GM12892 (cell line): ENCODE results near the gene NMNAT1.

Experiments
- POLR2A ChIP-seq: IDR thresholded peaks from 2 replicates; pipeline ENCODE4 v1.6.1; 2011; ENCODE audit warnings: low read depth, low read length, control low read depth
- TAF1 ChIP-seq: IDR thresholded peaks from 2 replicates; pipeline ENCODE4 v1.6.1; 2011; ENCODE audit warnings: low read depth, mild to moderate bottlenecking, control low read depth, low read length, borderline replicate concordance

DNA sequence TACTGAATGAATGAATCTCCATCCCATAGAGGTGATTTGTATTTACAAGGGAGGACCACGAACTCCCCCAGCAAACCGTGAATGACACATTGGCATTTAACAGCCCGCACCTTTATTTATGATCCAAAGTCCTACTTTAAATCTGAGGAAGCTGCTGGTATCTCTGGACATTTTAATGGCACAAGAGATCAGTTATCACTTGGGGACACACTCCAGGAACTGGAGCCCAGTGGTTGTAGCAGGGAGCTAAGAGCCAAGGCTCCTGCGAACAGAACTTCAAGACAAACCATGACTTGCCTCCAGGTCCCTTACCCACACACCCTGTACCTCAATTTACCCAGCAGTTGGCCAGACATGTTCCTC, 34.4 kb upstream of the NMNAT1 start:
- TF ChIP-seq TAF1 (no peak), POLR2A (no peak)
